NCI-H1930 (cell line): ENCODE data around the gene NTMT2.
"Not testable (repeated sequence)": the region's sequence is repeated elsewhere in the genome, so short reads cannot be mapped to it uniquely, and the experiment has no call there.

Experiments used
- DNase-seq, 2 experiments: peaks; one replicate each; lab custom pipeline; 2025; lab: John Stamatoyannopoulos, UW

NTMT2 gene

GRCh38 chr1:170145770-170146676 is at the start of gene NTMT2:
Gene NTMT2, plus strand, starts transcription at chr1:170145959. Its CDS starts 149 bp downstream, at chr1:170146108.
- peak; percentile 80 to 90 for DNase-seq

GRCh38 chr1:170095976-170096748 is 49.6 kb upstream of the NTMT2 start:
- DNase-seq: no peak

GRCh38 chr1:170096806-170097340 is 48.9 kb upstream of the NTMT2 start:
- no peak for DNase-seq

- no peak for DNase-seq
Observed at GRCh38 chr1:170097449-170097948, 48.3 kb upstream of the NTMT2 start.

- DNase-seq: not testable (repeated sequence)
Observed at GRCh38 chr1:170113140-170113539, 32.6 kb upstream of the NTMT2 start.

- DNase-seq: no peak
Observed at GRCh38 chr1:170114906-170115305, 30.9 kb upstream of the NTMT2 start.

- DNase-seq: no peak
Observed at GRCh38 chr1:170122366-170122765, 23.4 kb upstream of the NTMT2 start.

GRCh38 chr1:170125269-170125668 is 20.5 kb upstream of the NTMT2 start:
- no peak for DNase-seq

GRCh38 chr1:170126696-170127095 is 19.1 kb upstream of the NTMT2 start:
- DNase-seq: no peak

GRCh38 chr1:170131450-170131849 is 14.3 kb upstream of the NTMT2 start:
- no peak for DNase-seq

- no peak for DNase-seq
Observed at GRCh38 chr1:170131984-170132383, 13.8 kb upstream of the NTMT2 start.

GRCh38 chr1:170133766-170134495 is 11.8 kb upstream of the NTMT2 start:
- DNase-seq: no peak

- no peak for DNase-seq
Observed at GRCh38 chr1:170134521-170134920, 11.2 kb upstream of the NTMT2 start.

- DNase-seq: no peak
Observed at GRCh38 chr1:170140371-170140770, 5.4 kb upstream of the NTMT2 start.

- DNase-seq: no peak
Observed at GRCh38 chr1:170145061-170145460, 698 bp upstream of the NTMT2 start.

GRCh38 chr1:170146720-170147263 is 1.0 kb downstream of the NTMT2 start:
- no peak for DNase-seq

- DNase-seq: no peak
Observed at GRCh38 chr1:170149241-170149640, 3.5 kb downstream of the NTMT2 start.

- DNase-seq: no peak
Observed at GRCh38 chr1:170150016-170150415, 4.3 kb downstream of the NTMT2 start.

- no peak for DNase-seq
Observed at GRCh38 chr1:170150921-170151320, 5.2 kb downstream of the NTMT2 start.

- DNase-seq: no peak
Observed at GRCh38 chr1:170153417-170153816, 7.7 kb downstream of the NTMT2 start.

- DNase-seq: no peak
Observed at GRCh38 chr1:170155055-170155454, 9.3 kb downstream of the NTMT2 start.
